Brain pericyte (primary cell): Measurements from ENCODE around the gene PIKFYVE.
"Not testable (repeated sequence)": the region's sequence is repeated elsewhere in the genome, so short reads cannot be mapped to it uniquely, and the experiment has no call there.

ENCODE experiments used
- DNase-seq: peaks from one replicate; pipeline ENCODE4 v3.0.0-alpha.2; 2012; ENCODE audit warnings: low read depth, low spot score

The PIKFYVE gene

GRCh38 chr2:208363485-208363884 lies 97.4 kb downstream of the PIKFYVE start:
- DNase-seq = no peak

- DNase-seq = no peak
Observed at GRCh38 chr2:208366215-208367127, 100.4 kb downstream of the PIKFYVE start.

GRCh38 chr2:208369091-208369490 lies 103.0 kb downstream of the PIKFYVE start:
- DNase-seq = no peak

- no peak for DNase-seq
Observed at GRCh38 chr2:208370881-208371633, 105.0 kb downstream of the PIKFYVE start.

GRCh38 chr2:208371634-208371935 lies 105.5 kb downstream of the PIKFYVE start:
- no peak for DNase-seq

GRCh38 chr2:208373460-208374089 lies 107.5 kb downstream of the PIKFYVE start:
- no peak for DNase-seq

GRCh38 chr2:208375491-208376068 lies 109.5 kb downstream of the PIKFYVE start:
- DNase-seq = no peak

- DNase-seq = not testable (repeated sequence)
Observed at GRCh38 chr2:208377344-208377860, 111.3 kb downstream of the PIKFYVE start.

GRCh38 chr2:208379192-208379591 lies 113.1 kb downstream of the PIKFYVE start:
- no peak for DNase-seq

- no peak for DNase-seq
Observed at GRCh38 chr2:208384637-208385036, 118.6 kb downstream of the PIKFYVE start.

GRCh38 chr2:208386541-208386940 lies 120.5 kb downstream of the PIKFYVE start:
- no peak for DNase-seq

GRCh38 chr2:208389940-208390339 lies 123.9 kb downstream of the PIKFYVE start:
- no peak for DNase-seq

- DNase-seq = no peak
Observed at GRCh38 chr2:208392300-208392699, 126.2 kb downstream of the PIKFYVE start.

- DNase-seq = not testable (repeated sequence)
Observed at GRCh38 chr2:208396796-208397195, 130.7 kb downstream of the PIKFYVE start.

GRCh38 chr2:208399201-208399600 lies 133.1 kb downstream of the PIKFYVE start:
- DNase-seq = no peak

GRCh38 chr2:208406474-208407451 lies 140.7 kb downstream of the PIKFYVE start, which contains the start of gene PTH2R:
PTH2R (plus strand) TSS chr2:208406792; CDS start chr2:208407044, 252 bp downstream.
- no peak for DNase-seq

GRCh38 chr2:208407667-208408066 lies 141.6 kb downstream of the PIKFYVE start:
- DNase-seq = no peak
